Measurements from ENCODE around the gene PRKN.

Gene PRKN

DNA sequence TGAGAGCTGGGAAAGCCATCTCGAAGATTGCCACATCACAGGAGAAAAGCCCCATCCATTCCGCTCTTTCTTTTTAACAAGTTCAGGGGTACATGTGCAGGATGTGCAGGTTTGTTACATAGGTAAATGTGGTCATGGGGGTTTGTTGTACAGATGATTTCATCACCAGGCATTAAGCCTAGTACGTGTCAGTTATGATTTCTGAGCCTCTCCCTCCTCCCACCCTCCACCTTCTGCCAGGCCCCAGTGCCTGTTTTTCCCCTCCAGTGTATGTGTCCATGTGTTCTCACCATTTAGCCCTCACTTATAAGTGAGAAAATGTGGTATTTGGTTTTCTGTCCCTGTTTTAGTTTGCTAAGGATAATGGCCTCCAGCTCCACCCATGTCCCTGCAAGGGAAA lies 887.2 kb downstream of the PRKN start:
- TF ChIP-seq, protein P1, sequence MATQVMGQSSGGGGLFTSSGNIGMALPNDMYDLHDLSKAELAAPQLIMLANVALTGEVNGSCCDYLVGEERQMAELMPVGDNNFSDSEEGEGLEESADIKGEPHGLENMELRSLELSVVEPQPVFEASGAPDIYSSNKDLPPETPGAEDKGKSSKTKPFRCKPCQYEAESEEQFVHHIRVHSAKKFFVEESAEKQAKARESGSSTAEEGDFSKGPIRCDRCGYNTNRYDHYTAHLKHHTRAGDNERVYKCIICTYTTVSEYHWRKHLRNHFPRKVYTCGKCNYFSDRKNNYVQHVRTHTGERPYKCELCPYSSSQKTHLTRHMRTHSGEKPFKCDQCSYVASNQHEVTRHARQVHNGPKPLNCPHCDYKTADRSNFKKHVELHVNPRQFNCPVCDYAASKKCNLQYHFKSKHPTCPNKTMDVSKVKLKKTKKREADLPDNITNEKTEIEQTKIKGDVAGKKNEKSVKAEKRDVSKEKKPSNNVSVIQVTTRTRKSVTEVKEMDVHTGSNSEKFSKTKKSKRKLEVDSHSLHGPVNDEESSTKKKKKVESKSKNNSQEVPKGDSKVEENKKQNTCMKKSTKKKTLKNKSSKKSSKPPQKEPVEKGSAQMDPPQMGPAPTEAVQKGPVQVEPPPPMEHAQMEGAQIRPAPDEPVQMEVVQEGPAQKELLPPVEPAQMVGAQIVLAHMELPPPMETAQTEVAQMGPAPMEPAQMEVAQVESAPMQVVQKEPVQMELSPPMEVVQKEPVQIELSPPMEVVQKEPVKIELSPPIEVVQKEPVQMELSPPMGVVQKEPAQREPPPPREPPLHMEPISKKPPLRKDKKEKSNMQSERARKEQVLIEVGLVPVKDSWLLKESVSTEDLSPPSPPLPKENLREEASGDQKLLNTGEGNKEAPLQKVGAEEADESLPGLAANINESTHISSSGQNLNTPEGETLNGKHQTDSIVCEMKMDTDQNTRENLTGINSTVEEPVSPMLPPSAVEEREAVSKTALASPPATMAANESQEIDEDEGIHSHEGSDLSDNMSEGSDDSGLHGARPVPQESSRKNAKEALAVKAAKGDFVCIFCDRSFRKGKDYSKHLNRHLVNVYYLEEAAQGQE (IDR thresholded peaks at IDR 0.05; ENCODE audit: insufficient replicate concordance, low read depth), result no peak
- TF ChIP-seq POLR2AphosphoS5 (IDR thresholded peaks at IDR 0.05; ENCODE audit: low read depth) (no peak), GABPA (IDR thresholded peaks at IDR 0.05; ENCODE audit: low read depth) (no peak), CTCF (IDR thresholded peaks at IDR 0.05; ENCODE audit: insufficient read depth, low read length) (no peak), SPI1 (IDR thresholded peaks at IDR 0.05; ENCODE audit: borderline replicate concordance, low read depth) (no peak)
- Histone ChIP-seq H3K4me3 (replicated peaks; ENCODE audit: insufficient read depth, low read length) (no peak overlapping the region), H3K27me3 (ENCODE audit: insufficient read depth, poor library complexity, severe bottlenecking) (no peaks in the 10 kb centered on the region), H3K27ac (replicated peaks) (no peak overlapping the region)
- DNase-seq (ENCODE audit: low read depth in 1 of 2, low spot score in 1 of 2), result no peak

DNA sequence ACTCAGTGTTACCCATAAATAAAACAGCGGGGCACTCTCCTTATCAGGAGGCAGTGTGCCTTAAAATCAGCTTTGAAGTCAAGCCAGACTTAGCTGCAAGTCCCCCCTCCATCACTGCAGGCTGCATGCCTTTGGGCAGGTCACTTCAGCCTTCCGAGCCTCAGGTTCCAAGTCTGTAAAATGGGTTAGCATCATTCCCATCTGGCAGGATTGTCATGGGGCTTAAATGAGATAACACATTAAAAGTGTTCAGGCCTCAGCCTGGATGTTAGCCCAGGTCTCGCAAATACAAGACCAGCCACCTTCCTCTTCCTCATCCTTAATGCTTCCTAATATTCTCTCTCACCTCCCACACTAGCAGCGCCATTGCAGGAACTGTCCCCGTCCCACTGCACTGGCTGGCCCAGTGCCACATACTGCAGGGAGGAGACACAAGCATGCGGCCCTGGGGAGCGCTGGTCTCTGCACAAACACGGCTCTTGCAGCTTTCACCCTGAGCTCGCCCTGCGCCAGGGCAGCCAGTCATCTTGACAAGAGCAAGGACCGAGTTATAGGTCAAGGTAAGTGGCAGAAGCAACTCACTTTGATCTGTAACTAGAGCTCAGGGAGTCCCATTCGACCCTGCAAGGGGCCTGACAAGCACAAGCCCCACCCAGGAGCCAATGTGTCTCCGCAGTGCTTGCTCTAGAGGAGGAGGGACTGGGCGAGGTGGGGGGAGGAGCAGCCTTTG lies 889.1 kb downstream of the PRKN start:
- DNase-seq (ENCODE audit: low read depth in 1 of 2, low spot score in 1 of 2), result no peak
- H3K27me3 ChIP-seq (ENCODE audit: insufficient read depth, poor library complexity, severe bottlenecking), result no peaks in the 10 kb centered on the region
- no peak overlapping the region for H3K27ac ChIP-seq (replicated peaks)
- TF ChIP-seq, protein P1 (IDR thresholded peaks at IDR 0.05; ENCODE audit: insufficient replicate concordance, low read depth), result no peak
- TF ChIP-seq POLR2AphosphoS5 (IDR thresholded peaks at IDR 0.05; ENCODE audit: low read depth), result no peak
- no peak for TF ChIP-seq GABPA (IDR thresholded peaks at IDR 0.05; ENCODE audit: low read depth)
- TF ChIP-seq CTCF (IDR thresholded peaks at IDR 0.05; ENCODE audit: insufficient read depth, low read length), result no peak
- TF ChIP-seq SPI1 (IDR thresholded peaks at IDR 0.05; ENCODE audit: borderline replicate concordance, low read depth), result no peak
- no peak overlapping the region for H3K4me3 ChIP-seq (replicated peaks; ENCODE audit: insufficient read depth, low read length)

DNA sequence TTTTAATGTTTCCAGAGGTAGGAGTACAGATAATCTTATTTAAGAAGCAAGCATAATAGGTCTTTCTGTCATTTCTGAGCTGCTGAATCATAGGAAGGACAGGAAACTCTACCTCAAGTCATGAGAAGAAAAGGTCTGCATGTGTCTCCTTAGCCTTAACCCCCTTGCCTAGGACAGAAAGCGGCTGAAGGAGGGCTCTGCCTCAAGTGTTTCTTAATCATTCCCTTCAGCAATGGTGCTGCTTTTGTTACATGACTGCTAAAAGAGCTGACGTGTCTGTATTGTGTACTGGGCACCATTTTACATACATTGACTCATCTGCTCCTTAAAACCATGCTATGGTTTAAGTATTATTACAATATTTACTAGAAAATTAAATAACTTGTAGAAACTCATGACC lies 889.7 kb downstream of the PRKN start:
- Histone ChIP-seq H3K27ac (replicated peaks) (no peak overlapping the region), H3K4me3 (replicated peaks; ENCODE audit: insufficient read depth, low read length) (no peak overlapping the region), H3K27me3 (ENCODE audit: insufficient read depth, poor library complexity, severe bottlenecking) (no peaks in the 10 kb centered on the region)
- TF ChIP-seq, protein P1 (IDR thresholded peaks at IDR 0.05; ENCODE audit: insufficient replicate concordance, low read depth), result no peak
- TF ChIP-seq CTCF (IDR thresholded peaks at IDR 0.05; ENCODE audit: insufficient read depth, low read length), result no peak
- TF ChIP-seq GABPA (IDR thresholded peaks at IDR 0.05; ENCODE audit: low read depth), result no peak
- TF ChIP-seq SPI1 (IDR thresholded peaks at IDR 0.05; ENCODE audit: borderline replicate concordance, low read depth), result no peak
- no peak for TF ChIP-seq POLR2AphosphoS5 (IDR thresholded peaks at IDR 0.05; ENCODE audit: low read depth)
- DNase-seq (ENCODE audit: low read depth in 1 of 2, low spot score in 1 of 2), result no peak
